Measurements from ENCODE around the gene ZNF629.

DNA sequence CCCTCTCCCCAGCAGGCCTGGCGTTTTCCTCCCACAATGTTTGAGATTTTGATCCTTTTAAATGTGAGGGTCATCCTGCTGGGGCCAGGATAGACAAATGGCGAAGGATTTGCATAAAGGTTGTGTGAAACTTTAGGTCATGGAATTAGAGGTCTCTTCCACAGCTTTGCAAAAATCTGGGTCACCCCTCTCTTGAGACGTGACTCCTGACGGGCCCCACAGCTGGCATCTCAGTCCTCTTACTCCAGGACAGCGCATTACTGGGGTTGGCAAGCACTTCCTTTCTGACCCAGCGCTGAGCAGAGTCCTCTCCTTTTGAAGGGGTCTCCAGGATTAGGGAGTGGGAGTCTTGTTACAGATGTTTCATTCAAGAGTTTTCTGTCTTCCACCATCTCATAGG is 7.4 kb downstream of the ZNF629 start:
- TF ChIP-seq, protein P1, sequence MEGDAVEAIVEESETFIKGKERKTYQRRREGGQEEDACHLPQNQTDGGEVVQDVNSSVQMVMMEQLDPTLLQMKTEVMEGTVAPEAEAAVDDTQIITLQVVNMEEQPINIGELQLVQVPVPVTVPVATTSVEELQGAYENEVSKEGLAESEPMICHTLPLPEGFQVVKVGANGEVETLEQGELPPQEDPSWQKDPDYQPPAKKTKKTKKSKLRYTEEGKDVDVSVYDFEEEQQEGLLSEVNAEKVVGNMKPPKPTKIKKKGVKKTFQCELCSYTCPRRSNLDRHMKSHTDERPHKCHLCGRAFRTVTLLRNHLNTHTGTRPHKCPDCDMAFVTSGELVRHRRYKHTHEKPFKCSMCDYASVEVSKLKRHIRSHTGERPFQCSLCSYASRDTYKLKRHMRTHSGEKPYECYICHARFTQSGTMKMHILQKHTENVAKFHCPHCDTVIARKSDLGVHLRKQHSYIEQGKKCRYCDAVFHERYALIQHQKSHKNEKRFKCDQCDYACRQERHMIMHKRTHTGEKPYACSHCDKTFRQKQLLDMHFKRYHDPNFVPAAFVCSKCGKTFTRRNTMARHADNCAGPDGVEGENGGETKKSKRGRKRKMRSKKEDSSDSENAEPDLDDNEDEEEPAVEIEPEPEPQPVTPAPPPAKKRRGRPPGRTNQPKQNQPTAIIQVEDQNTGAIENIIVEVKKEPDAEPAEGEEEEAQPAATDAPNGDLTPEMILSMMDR (IDR thresholded peaks at IDR 0.05): no peak
- TF ChIP-seq POLR2A (IDR thresholded peaks at IDR 0.05): no peak
